ENCODE data around the gene CD247.

CD247 gene

GRCh38 chr1:167432780-167433179 lies 85.5 kb downstream of the CD247 start:
- Histone ChIP-seq H3K27ac (ENCODE audit: low read depth, low read length) (no peak overlapping the region), H3K14ac (ENCODE audit: low read length) (no peak overlapping the region), H4K8ac (ENCODE audit: low read depth, low read length) (no peak overlapping the region), H3K18ac (ENCODE audit: low read length) (no peak overlapping the region), H4K91ac (ENCODE audit: low read depth, low read length) (no peak overlapping the region), H3K23ac (ENCODE audit: low read length) (no peak overlapping the region), H3K4me1 (ENCODE audit: control insufficient read depth in 1 of 2, insufficient read depth in 2 of 2, low read length in 2 of 2) (peaks cover 0 to 8% of the 10 kb centered on the region in 2 experiments), H3K79me2 (ENCODE audit: control insufficient read depth, insufficient read depth, low read length, poor library complexity) (no peaks in the 10 kb centered on the region), H2AFZ (ENCODE audit: insufficient read depth, low read length, poor library complexity) (no peak overlapping the region), H2AK5ac (ENCODE audit: low read length) (no peak overlapping the region), H2BK5ac (ENCODE audit: low read depth, low read length, poor library complexity) (no peak overlapping the region), H3K4me2 (ENCODE audit: low read length) (no peak overlapping the region), H2BK120ac (ENCODE audit: insufficient read depth, low read length, poor library complexity) (no peak overlapping the region), H3K36me3 (ENCODE audit: control insufficient read depth in 1 of 2, insufficient read depth in 2 of 2, low read length in 2 of 2) (no peaks in the 10 kb centered on the region), H2BK12ac (ENCODE audit: low read length) (no peak overlapping the region), H4K12ac (ENCODE audit: low read depth, low read length) (no peak overlapping the region), H3K79me1 (ENCODE audit: low read length) (peaks cover 2% of the 10 kb centered on the region), H3K4me3 (ENCODE audit: low read depth, low read length) (peak overlapping the region; percentile 13), H3K9ac (ENCODE audit: low read length) (no peak overlapping the region), H3K4ac (ENCODE audit: low read depth, low read length) (no peak overlapping the region), H3K27me3 (ENCODE audit: insufficient read depth, low read length) (no peaks in the 10 kb centered on the region), H3K9me3 (ENCODE audit: insufficient read depth, low read depth, low read length) (peaks cover 7% of the 10 kb centered on the region)
- WGBS (ENCODE audit: extremely low coverage, insufficient coverage, insufficient read length): no CpG with 5 or more reads among the region's 7 CpGs
- no peak for DNase-seq

GRCh38 chr1:167431909-167432650 lies 86.2 kb downstream of the CD247 start:
- H3K23ac ChIP-seq (ENCODE audit: low read length): no peak overlapping the region
- H3K9ac ChIP-seq (ENCODE audit: low read length): no peak overlapping the region
- H2AFZ ChIP-seq (ENCODE audit: insufficient read depth, low read length, poor library complexity): no peak overlapping the region
- no peak overlapping the region for H4K12ac ChIP-seq (ENCODE audit: low read depth, low read length)
- H4K91ac ChIP-seq (ENCODE audit: low read depth, low read length): no peak overlapping the region
- H3K9me3 ChIP-seq (ENCODE audit: insufficient read depth, low read depth, low read length): peaks cover 7% of the 10 kb centered on the region
- no peak overlapping the region for H3K27ac ChIP-seq (ENCODE audit: low read depth, low read length)
- no peak overlapping the region for H2BK12ac ChIP-seq (ENCODE audit: low read length)
- H3K4me3 ChIP-seq (ENCODE audit: low read depth, low read length): no peak overlapping the region
- H2BK120ac ChIP-seq (ENCODE audit: insufficient read depth, low read length, poor library complexity): no peak overlapping the region
- no peak for DNase-seq
- H3K79me2 ChIP-seq (ENCODE audit: control insufficient read depth, insufficient read depth, low read length, poor library complexity): no peaks in the 10 kb centered on the region
- peaks cover 0 to 8% of the 10 kb centered on the region in 2 experiments for H3K4me1 ChIP-seq (ENCODE audit: control insufficient read depth in 1 of 2, insufficient read depth in 2 of 2, low read length in 2 of 2)
- H4K8ac ChIP-seq (ENCODE audit: low read depth, low read length): no peak overlapping the region
- no peak overlapping the region for H3K4ac ChIP-seq (ENCODE audit: low read depth, low read length)
- peaks cover 2% of the 10 kb centered on the region for H3K79me1 ChIP-seq (ENCODE audit: low read length)
- H3K36me3 ChIP-seq (ENCODE audit: control insufficient read depth in 1 of 2, insufficient read depth in 2 of 2, low read length in 2 of 2): no peaks in the 10 kb centered on the region
- H3K4me2 ChIP-seq (ENCODE audit: low read length): no peak overlapping the region
- H3K18ac ChIP-seq (ENCODE audit: low read length): no peak overlapping the region
- H2AK5ac ChIP-seq (ENCODE audit: low read length): no peak overlapping the region
- H3K27me3 ChIP-seq (ENCODE audit: insufficient read depth, low read length): no peaks in the 10 kb centered on the region
- H3K14ac ChIP-seq (ENCODE audit: low read length): no peak overlapping the region
- no CpG with 5 or more reads among the region's 8 CpGs for WGBS (ENCODE audit: extremely low coverage, insufficient coverage, insufficient read length)
- no peak overlapping the region for H2BK5ac ChIP-seq (ENCODE audit: low read depth, low read length, poor library complexity)

GRCh38 chr1:167431261-167431908 lies 86.9 kb downstream of the CD247 start:
- H2BK12ac ChIP-seq (ENCODE audit: low read length): no peak overlapping the region
- peaks cover 2% of the 10 kb centered on the region for H3K79me1 ChIP-seq (ENCODE audit: low read length)
- peaks cover 7% of the 10 kb centered on the region for H3K9me3 ChIP-seq (ENCODE audit: insufficient read depth, low read depth, low read length)
- no peaks in the 10 kb centered on the region for H3K36me3 ChIP-seq (ENCODE audit: control insufficient read depth in 1 of 2, insufficient read depth in 2 of 2, low read length in 2 of 2)
- no peak overlapping the region for H3K23ac ChIP-seq (ENCODE audit: low read length)
- no peak overlapping the region for H4K8ac ChIP-seq (ENCODE audit: low read depth, low read length)
- H2BK120ac ChIP-seq (ENCODE audit: insufficient read depth, low read length, poor library complexity): no peak overlapping the region
- no peak overlapping the region for H3K4me3 ChIP-seq (ENCODE audit: low read depth, low read length)
- no peak overlapping the region for H2AFZ ChIP-seq (ENCODE audit: insufficient read depth, low read length, poor library complexity)
- H3K4me1 ChIP-seq (ENCODE audit: control insufficient read depth in 1 of 2, insufficient read depth in 2 of 2, low read length in 2 of 2): peaks cover 0 to 8% of the 10 kb centered on the region in 2 experiments
- H3K18ac ChIP-seq (ENCODE audit: low read length): no peak overlapping the region
- no peak overlapping the region for H3K4me2 ChIP-seq (ENCODE audit: low read length)
- no peak overlapping the region for H4K91ac ChIP-seq (ENCODE audit: low read depth, low read length)
- no peak overlapping the region for H4K12ac ChIP-seq (ENCODE audit: low read depth, low read length)
- no CpG with 5 or more reads among the region's 14 CpGs for WGBS (ENCODE audit: extremely low coverage, insufficient coverage, insufficient read length)
- no peak overlapping the region for H2BK5ac ChIP-seq (ENCODE audit: low read depth, low read length, poor library complexity)
- no peak for DNase-seq
- H3K27me3 ChIP-seq (ENCODE audit: insufficient read depth, low read length): no peaks in the 10 kb centered on the region
- no peak overlapping the region for H3K9ac ChIP-seq (ENCODE audit: low read length)
- no peak overlapping the region for H3K4ac ChIP-seq (ENCODE audit: low read depth, low read length)
- H3K14ac ChIP-seq (ENCODE audit: low read length): no peak overlapping the region
- no peak overlapping the region for H2AK5ac ChIP-seq (ENCODE audit: low read length)
- no peaks in the 10 kb centered on the region for H3K79me2 ChIP-seq (ENCODE audit: control insufficient read depth, insufficient read depth, low read length, poor library complexity)
- H3K27ac ChIP-seq (ENCODE audit: low read depth, low read length): no peak overlapping the region

GRCh38 chr1:167430849-167431242 lies 87.5 kb downstream of the CD247 start:
- Histone ChIP-seq H3K36me3 (ENCODE audit: control insufficient read depth in 1 of 2, insufficient read depth in 2 of 2, low read length in 2 of 2) (no peaks in the 10 kb centered on the region), H4K12ac (ENCODE audit: low read depth, low read length) (no peak overlapping the region), H3K27ac (ENCODE audit: low read depth, low read length) (no peak overlapping the region), H3K27me3 (ENCODE audit: insufficient read depth, low read length) (no peaks in the 10 kb centered on the region), H3K4ac (ENCODE audit: low read depth, low read length) (no peak overlapping the region), H2BK5ac (ENCODE audit: low read depth, low read length, poor library complexity) (no peak overlapping the region), H3K9me3 (ENCODE audit: insufficient read depth, low read depth, low read length) (peaks cover 7% of the 10 kb centered on the region), H3K4me2 (ENCODE audit: low read length) (no peak overlapping the region), H3K79me2 (ENCODE audit: control insufficient read depth, insufficient read depth, low read length, poor library complexity) (no peaks in the 10 kb centered on the region), H3K9ac (ENCODE audit: low read length) (no peak overlapping the region), H3K4me3 (ENCODE audit: low read depth, low read length) (no peak overlapping the region), H2BK120ac (ENCODE audit: insufficient read depth, low read length, poor library complexity) (no peak overlapping the region), H3K18ac (ENCODE audit: low read length) (no peak overlapping the region), H2AFZ (ENCODE audit: insufficient read depth, low read length, poor library complexity) (no peak overlapping the region), H3K14ac (ENCODE audit: low read length) (no peak overlapping the region), H4K91ac (ENCODE audit: low read depth, low read length) (no peak overlapping the region), H4K8ac (ENCODE audit: low read depth, low read length) (no peak overlapping the region), H2AK5ac (ENCODE audit: low read length) (no peak overlapping the region), H3K23ac (ENCODE audit: low read length) (no peak overlapping the region), H2BK12ac (ENCODE audit: low read length) (no peak overlapping the region), H3K79me1 (ENCODE audit: low read length) (peaks cover 2% of the 10 kb centered on the region), H3K4me1 (ENCODE audit: control insufficient read depth in 1 of 2, insufficient read depth in 2 of 2, low read length in 2 of 2) (peaks cover 0 to 8% of the 10 kb centered on the region in 2 experiments)
- WGBS (ENCODE audit: extremely low coverage, insufficient coverage, insufficient read length): no CpG with 5 or more reads among the region's 10 CpGs
- DNase-seq: no peak

Measured in trophoblast cell (in vitro differentiated cells and primary cell).